OCI-LY3 (cell line): Measurements from ENCODE around the gene BCO1.
A peak's percentile ranks its signal among the peaks of the same experiment; 100 is the strongest.

Experiments
- H2AFZ ChIP-seq: fragments of 200-600, 300-600 bp; shearing (Covaris generic); 2 replicates; pipeline ENCODE4 v1.6.0; 2014; ENCODE audit warnings: antibody characterized with exemption, low read depth, low read length
- H3K27ac ChIP-seq: fragments of 200-600, 300-600 bp; sonication (generic); 2 replicates; pipeline ENCODE4 v1.5.1; 2014; ENCODE audit warnings: mild to moderate bottlenecking, low read length, moderate library complexity, mixed read lengths
- H3K27me3 ChIP-seq: fragments of 200-600, 300-600 bp; sonication (generic); 2 replicates; pipeline ENCODE4 v1.6.1; 2014; ENCODE audit warnings: low read depth, low read length, mixed read lengths
- H3K36me3 ChIP-seq: fragments of 200-600, 300-600 bp; sonication (generic); replicated peaks from 2 replicates; pipeline ENCODE3; 2014; ENCODE audit warnings: low read depth, low read length, mixed read lengths
- H3K4me1 ChIP-seq: fragments of 300-600, 200-600 bp; sonication (generic); 2 replicates; pipeline ENCODE4 v1.6.1; 2014; ENCODE audit warnings: low read length, mixed read lengths
- H3K4me2 ChIP-seq: fragments of 200-600, 300-600 bp; sonication (generic); 2 replicates; pipeline ENCODE4 v1.6.1; 2014; ENCODE audit warnings: low read length, mixed read lengths
- H3K4me3 ChIP-seq: fragments of 300-600, 200-600 bp; sonication (generic); 2 replicates; pipeline ENCODE4 v1.5.1; 2014; ENCODE audit warnings: antibody characterized with exemption, mild to moderate bottlenecking, low read length, moderate library complexity
- H3K79me2 ChIP-seq: fragments of 300-600, 200-600 bp; shearing (Covaris generic); 2 replicates; pipeline ENCODE4 v1.6.1; 2014; ENCODE audit warnings: mild to moderate bottlenecking, low read length, mixed read lengths
- H3K9ac ChIP-seq: fragments of 300-600, 200-600 bp; shearing (Covaris generic); 2 replicates; pipeline ENCODE4 v1.6.0; 2014; ENCODE audit warnings: mild to moderate bottlenecking, low read length, moderate library complexity
- H3K9me3 ChIP-seq: fragments of 200-600, 300-600 bp; shearing (Covaris generic); 2 replicates; pipeline ENCODE4 v1.6.1; 2014; ENCODE audit warnings: low read length, mixed read lengths; ENCODE audit not compliant: insufficient read depth
- H4K20me1 ChIP-seq: fragments of 200-600, 300-600 bp; sonication (generic); 2 replicates; pipeline ENCODE4 v1.6.1; 2016; ENCODE audit warnings: low read length, mixed read lengths; ENCODE audit not compliant: insufficient read depth
- EZH2phosphoT487 ChIP-seq: fragments of 200-600 bp; shearing (Covaris generic); IDR thresholded peaks from 2 replicates; pipeline ENCODE4 v1.6.1; 2018; ENCODE audit warnings: antibody characterized with exemption, mixed run types, low read depth
- TF ChIP-seq, protein P1 (sequence below): fragments of 200-600, 300-600 bp; sonication (generic); IDR thresholded peaks from 2 replicates; pipeline ENCODE4 v1.5.1; 2014; ENCODE audit warnings: antibody characterized with exemption, low read length, low read depth

BCO1 gene

GRCh38 chr16:81207076-81207475 lies 31.4 kb upstream of the BCO1 start:
- no peak overlapping the region for H3K9ac ChIP-seq
- H3K27me3 ChIP-seq, result peaks cover 21% of the 10 kb centered on the region
- H3K27ac ChIP-seq, result no peak overlapping the region
- no peak overlapping the region for H2AFZ ChIP-seq
- no peaks in the 10 kb centered on the region for H4K20me1 ChIP-seq
- no peaks in the 10 kb centered on the region for H3K4me1 ChIP-seq
- H3K79me2 ChIP-seq, result no peaks in the 10 kb centered on the region
- no peak overlapping the region for H3K4me2 ChIP-seq
- H3K9me3 ChIP-seq, result no peaks in the 10 kb centered on the region
- no peak overlapping the region for H3K4me3 ChIP-seq
- no peak for TF ChIP-seq EZH2phosphoT487
- TF ChIP-seq, protein P1, sequence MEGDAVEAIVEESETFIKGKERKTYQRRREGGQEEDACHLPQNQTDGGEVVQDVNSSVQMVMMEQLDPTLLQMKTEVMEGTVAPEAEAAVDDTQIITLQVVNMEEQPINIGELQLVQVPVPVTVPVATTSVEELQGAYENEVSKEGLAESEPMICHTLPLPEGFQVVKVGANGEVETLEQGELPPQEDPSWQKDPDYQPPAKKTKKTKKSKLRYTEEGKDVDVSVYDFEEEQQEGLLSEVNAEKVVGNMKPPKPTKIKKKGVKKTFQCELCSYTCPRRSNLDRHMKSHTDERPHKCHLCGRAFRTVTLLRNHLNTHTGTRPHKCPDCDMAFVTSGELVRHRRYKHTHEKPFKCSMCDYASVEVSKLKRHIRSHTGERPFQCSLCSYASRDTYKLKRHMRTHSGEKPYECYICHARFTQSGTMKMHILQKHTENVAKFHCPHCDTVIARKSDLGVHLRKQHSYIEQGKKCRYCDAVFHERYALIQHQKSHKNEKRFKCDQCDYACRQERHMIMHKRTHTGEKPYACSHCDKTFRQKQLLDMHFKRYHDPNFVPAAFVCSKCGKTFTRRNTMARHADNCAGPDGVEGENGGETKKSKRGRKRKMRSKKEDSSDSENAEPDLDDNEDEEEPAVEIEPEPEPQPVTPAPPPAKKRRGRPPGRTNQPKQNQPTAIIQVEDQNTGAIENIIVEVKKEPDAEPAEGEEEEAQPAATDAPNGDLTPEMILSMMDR, result no peak
- no peaks in the 10 kb centered on the region for H3K36me3 ChIP-seq

GRCh38 chr16:81210807-81211206 lies 27.7 kb upstream of the BCO1 start:
- no peaks in the 10 kb centered on the region for H4K20me1 ChIP-seq
- no peak overlapping the region for H2AFZ ChIP-seq
- H3K4me1 ChIP-seq, result no peaks in the 10 kb centered on the region
- peaks cover 21% of the 10 kb centered on the region for H3K27me3 ChIP-seq
- no peak overlapping the region for H3K9ac ChIP-seq
- no peaks in the 10 kb centered on the region for H3K36me3 ChIP-seq
- no peaks in the 10 kb centered on the region for H3K9me3 ChIP-seq
- TF ChIP-seq EZH2phosphoT487, result no peak
- TF ChIP-seq, protein P1, result no peak
- no peaks in the 10 kb centered on the region for H3K79me2 ChIP-seq
- no peak overlapping the region for H3K27ac ChIP-seq
- no peak overlapping the region for H3K4me2 ChIP-seq
- H3K4me3 ChIP-seq, result no peak overlapping the region

- H3K4me3 ChIP-seq, result no peak overlapping the region
- no peak overlapping the region for H3K4me2 ChIP-seq
- H2AFZ ChIP-seq, result no peak overlapping the region
- peaks cover 9% of the 10 kb centered on the region; the same call in 1 of the 2 replicates for H3K27me3 ChIP-seq
- TF ChIP-seq, protein P1, result no peak
- no peak for TF ChIP-seq EZH2phosphoT487
- no peaks in the 10 kb centered on the region for H3K9me3 ChIP-seq
- H3K36me3 ChIP-seq, result no peaks in the 10 kb centered on the region
- H3K4me1 ChIP-seq, result no peaks in the 10 kb centered on the region
- no peak overlapping the region for H3K9ac ChIP-seq
- H3K27ac ChIP-seq, result no peak overlapping the region
- H4K20me1 ChIP-seq, result no peaks in the 10 kb centered on the region
- H3K79me2 ChIP-seq, result no peaks in the 10 kb centered on the region
Measured at GRCh38 chr16:81212830-81213465, 25.5 kb upstream of the BCO1 start.

DNA sequence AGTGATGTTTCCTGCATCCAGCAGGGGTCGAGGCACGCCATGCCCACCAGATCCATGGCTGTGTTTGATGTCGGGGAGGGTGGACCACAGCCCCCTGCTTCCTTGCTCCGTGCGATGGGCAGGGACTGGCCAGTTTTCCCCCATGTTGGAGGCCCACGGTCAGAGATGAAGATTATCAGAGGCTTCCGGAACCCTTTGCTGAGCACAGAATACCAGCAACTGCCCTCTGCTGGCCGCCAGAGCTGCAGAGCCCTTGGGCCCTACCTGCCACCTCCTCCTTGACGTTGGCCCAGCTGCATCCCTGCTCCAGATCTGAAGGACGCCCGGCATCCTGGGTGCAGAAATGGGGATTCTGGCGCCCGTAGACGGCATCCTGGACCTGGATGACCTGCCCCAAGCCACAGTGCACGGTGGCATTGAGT lies 23.7 kb upstream of the BCO1 start:
- Histone ChIP-seq H3K4me1 (no peaks in the 10 kb centered on the region), H3K4me3 (no peak overlapping the region), H2AFZ (no peak overlapping the region), H3K27me3 (0 out of 2 replicates have a peak, but pooled peaks cover 5% of the 10 kb centered on the region), H3K4me2 (no peak overlapping the region), H3K9me3 (no peaks in the 10 kb centered on the region), H4K20me1 (no peaks in the 10 kb centered on the region), H3K36me3 (no peaks in the 10 kb centered on the region), H3K79me2 (no peaks in the 10 kb centered on the region), H3K27ac (no peak overlapping the region), H3K9ac (no peak overlapping the region)
- TF ChIP-seq EZH2phosphoT487, result no peak
- TF ChIP-seq, protein P1, result peak; percentile 31
